HAP-1 (cell line): ENCODE results near the gene CNPY1.
"Not testable (repeated sequence)": the region's sequence is repeated elsewhere in the genome, so short reads cannot be mapped to it uniquely, and the experiment has no call there.

Source experiments
- DNase-seq, 2 experiments: peaks; one replicate each; pipeline ENCODE4 v3.0.0-alpha.2; 2016 to 2020; ENCODE audit warnings: low spot score in 2 of 2
- H3K27me3 ChIP-seq: fragments of 250-450 bp; sonication (Bioruptor Pico); 2 replicates; pipeline ENCODE4 v1.5.1; 2020; ENCODE audit warnings: low read depth, mild to moderate bottlenecking, moderate library complexity
- H3K36me3 ChIP-seq: fragments of 250-450 bp; sonication (Bioruptor Pico); replicated peaks from 2 replicates; pipeline ENCODE4 v1.5.1; 2020; ENCODE audit warnings: mild to moderate bottlenecking
- H3K4me1 ChIP-seq: fragments of 250-450 bp; sonication (Bioruptor Pico); 2 replicates; pipeline ENCODE4 v1.5.1; 2020; ENCODE audit warnings: mild to moderate bottlenecking
- H3K4me3 ChIP-seq: fragments of 250-450 bp; sonication (Bioruptor Pico); 2 replicates; pipeline ENCODE4 v1.5.1; 2020; ENCODE audit warnings: mild to moderate bottlenecking, moderate library complexity
- H3K9me3 ChIP-seq: fragments of 250-450 bp; sonication (Bioruptor Pico); 2 replicates; pipeline ENCODE4 v1.5.1; 2020; ENCODE audit warnings: mild to moderate bottlenecking, moderate library complexity
- in situ Hi-C: fragments of 300-500 bp; cut with MboI; formaldehyde crosslinking; loops from 3 replicates; pipeline ENCODE4 v1.14.3; 2020; ENCODE audit warnings: low sequenced_read_pairs, inconsistent platforms, mixed read lengths

Gene CNPY1

GRCh38 chr7:155546449-155546848 is at the start of gene CNPY1:
TSS of gene CNPY1 (minus strand) at chr7:155546559. CDS start at chr7:155545929, 630 bp downstream.
- H3K4me1 ChIP-seq, H3K36me3 ChIP-seq, H3K4me3 ChIP-seq, H3K9me3 ChIP-seq, H3K27me3 ChIP-seq, in situ Hi-C loops, DNase-seq: not testable (repeated sequence)

- Histone ChIP-seq H3K4me1 (no peaks in the 10 kb centered on the region), H3K36me3 (no peaks in the 10 kb centered on the region), H3K9me3 (no peaks in the 10 kb centered on the region), H3K27me3 (peaks cover 1% of the 10 kb centered on the region), H3K4me3 (no peak overlapping the region)
- DNase-seq = no peak
- in situ Hi-C loops = no loop called here
Measured at GRCh38 chr7:155594961-155595366, 48.6 kb upstream of the CNPY1 start.

DNA sequence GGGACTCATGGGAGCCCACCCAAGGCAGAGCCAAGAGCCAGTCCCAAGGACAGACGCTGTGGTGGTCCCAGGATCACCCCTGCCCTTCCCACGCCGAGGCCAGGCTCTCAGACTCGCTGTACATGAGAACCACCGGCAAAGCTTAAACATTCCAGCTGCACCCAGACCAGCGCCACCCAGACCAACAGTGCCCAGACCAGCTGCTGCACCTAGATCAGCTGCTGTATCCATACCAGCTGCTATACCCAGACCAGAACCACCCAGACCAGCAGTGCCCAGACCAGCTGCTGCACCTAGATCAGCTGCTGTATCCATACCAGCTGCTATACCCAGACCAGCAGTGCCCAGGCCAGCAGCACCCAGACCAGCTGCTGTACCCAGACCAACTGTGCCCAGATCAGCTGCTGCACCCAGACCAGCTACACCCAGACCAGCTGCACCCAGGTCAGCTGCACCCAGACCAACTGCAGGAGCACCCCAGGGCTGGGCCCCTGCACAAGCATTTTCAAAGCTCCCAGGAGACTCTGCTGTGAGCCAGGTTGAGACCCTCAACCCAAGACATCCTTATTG is 47.9 kb upstream of the CNPY1 start:
- no peak for DNase-seq
- H3K27me3 ChIP-seq = no peaks in the 10 kb centered on the region; the same call in 1 of the 2 replicates
- in situ Hi-C loops = no loop called here

GRCh38 chr7:155593461-155594162 is 47.3 kb upstream of the CNPY1 start:
- no peak overlapping the region for H3K4me3 ChIP-seq
- in situ Hi-C loops = no loop called here
- H3K9me3 ChIP-seq = no peaks in the 10 kb centered on the region
- no peaks in the 10 kb centered on the region for H3K36me3 ChIP-seq
- no peak for DNase-seq
- no peaks in the 10 kb centered on the region for H3K4me1 ChIP-seq
- no peaks in the 10 kb centered on the region; the same call in 1 of the 2 replicates for H3K27me3 ChIP-seq

More for the DNA sequence above, 47.9 kb upstream of the CNPY1 start:
- H3K4me1 ChIP-seq = no peaks in the 10 kb centered on the region
- H3K36me3 ChIP-seq = no peaks in the 10 kb centered on the region
- no peaks in the 10 kb centered on the region for H3K9me3 ChIP-seq
- no peak overlapping the region for H3K4me3 ChIP-seq

GRCh38 chr7:155591055-155591775 is 44.9 kb upstream of the CNPY1 start:
- Histone ChIP-seq H3K36me3 (no peaks in the 10 kb centered on the region), H3K27me3 (no peaks in the 10 kb centered on the region), H3K9me3 (no peaks in the 10 kb centered on the region), H3K4me1 (no peaks in the 10 kb centered on the region), H3K4me3 (no peak overlapping the region)
- in situ Hi-C loops = no loop called here
- DNase-seq = no peak

DNA sequence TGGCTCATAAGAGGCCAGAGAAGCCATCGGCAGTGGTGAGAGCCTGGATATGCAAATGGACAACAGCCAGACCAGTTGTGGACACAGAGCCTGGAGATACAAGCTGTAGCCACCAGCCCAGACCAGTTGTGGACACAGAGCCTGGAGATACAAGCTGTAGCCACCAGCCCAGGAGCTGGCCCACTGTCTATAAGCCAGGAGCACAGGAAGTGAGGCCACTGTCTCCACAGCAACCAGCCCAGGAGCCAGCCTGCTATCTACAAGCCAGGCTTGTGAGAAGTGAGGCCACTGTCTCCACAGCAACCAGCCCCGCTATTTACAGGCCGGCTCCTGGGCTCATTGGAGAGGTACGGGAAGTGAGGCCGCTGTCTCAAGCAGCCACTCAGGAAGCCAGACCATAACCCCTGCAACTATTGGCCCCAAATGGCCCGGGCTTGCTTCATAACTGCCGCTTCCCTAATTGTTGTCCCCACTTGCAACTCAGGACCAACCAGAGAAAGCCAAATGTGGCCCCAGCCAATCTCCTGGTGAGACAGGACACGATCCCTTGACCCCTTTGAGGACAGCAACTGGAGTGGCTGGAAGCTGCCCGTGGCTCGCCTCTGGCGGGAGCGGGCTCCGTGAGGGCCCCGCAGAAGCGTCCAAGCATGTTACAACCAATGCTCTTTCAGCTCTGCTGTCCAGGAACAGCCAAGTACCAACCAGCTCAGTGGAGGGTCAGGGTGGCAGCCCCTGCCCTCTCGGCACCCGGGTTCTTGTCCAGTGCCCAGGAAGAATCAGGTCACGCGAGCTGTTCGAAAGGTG is 44.1 kb upstream of the CNPY1 start:
- Histone ChIP-seq H3K4me1 (no peaks in the 10 kb centered on the region), H3K9me3 (no peaks in the 10 kb centered on the region), H3K27me3 (peaks cover 1% of the 10 kb centered on the region; the same call in 1 of the 2 replicates), H3K36me3 (no peaks in the 10 kb centered on the region), H3K4me3 (no peak overlapping the region)
- DNase-seq = no peak
- in situ Hi-C loops = no loop called here

DNA sequence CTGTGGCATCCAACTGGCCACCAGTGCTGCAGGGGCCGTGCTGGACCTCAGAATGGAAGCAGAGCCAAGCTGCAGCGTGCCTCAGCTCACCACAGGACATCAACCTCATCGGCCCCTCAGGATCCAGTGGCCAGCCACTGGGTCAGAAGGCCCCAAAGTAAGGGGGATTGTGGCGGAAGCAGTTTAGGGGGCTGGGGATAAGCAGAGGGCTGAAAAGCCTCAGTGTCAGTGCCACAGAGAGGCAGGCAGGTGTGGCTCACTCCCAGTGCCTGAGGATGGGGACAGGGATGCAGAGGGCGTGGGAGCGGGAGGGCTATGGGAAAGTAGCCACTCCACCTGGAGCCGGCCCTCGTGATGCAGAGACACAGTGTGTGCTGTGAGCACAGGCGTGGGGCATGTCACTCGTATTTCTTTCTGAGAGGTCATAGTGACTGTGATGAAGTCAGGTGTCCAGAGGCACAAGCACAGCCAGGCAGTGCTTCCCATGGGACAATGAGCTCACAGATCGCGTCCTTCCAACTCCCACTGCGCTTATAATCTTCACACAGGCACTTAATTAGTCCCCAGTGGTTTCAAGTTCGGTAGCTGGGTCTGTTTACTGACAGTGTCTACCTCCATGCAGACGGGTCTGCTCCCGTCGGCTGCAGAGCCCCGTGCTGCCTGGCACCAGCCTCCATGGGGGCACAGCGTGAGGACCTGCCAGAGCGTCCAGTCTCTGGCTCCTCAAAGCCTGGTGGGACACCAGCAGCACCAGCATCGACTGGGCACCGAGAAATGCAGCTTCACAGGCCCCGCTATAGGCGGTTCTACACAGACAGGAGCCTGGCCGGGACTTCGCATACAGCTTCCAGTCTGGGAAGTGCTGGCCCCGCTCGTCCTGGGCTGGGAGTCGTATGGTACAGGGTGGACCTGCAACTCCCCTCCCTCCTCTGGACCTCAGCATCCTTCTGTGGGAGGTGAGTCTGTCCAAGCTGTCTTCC is 42.9 kb upstream of the CNPY1 start:
- DNase-seq = no peak
- no peaks in the 10 kb centered on the region for H3K4me1 ChIP-seq
- in situ Hi-C loops = no loop called here
- H3K4me3 ChIP-seq = no peak overlapping the region
- H3K36me3 ChIP-seq = no peaks in the 10 kb centered on the region
- no peaks in the 10 kb centered on the region for H3K9me3 ChIP-seq
- H3K27me3 ChIP-seq = peaks cover 2% of the 10 kb centered on the region; the same call in 1 of the 2 replicates

DNA sequence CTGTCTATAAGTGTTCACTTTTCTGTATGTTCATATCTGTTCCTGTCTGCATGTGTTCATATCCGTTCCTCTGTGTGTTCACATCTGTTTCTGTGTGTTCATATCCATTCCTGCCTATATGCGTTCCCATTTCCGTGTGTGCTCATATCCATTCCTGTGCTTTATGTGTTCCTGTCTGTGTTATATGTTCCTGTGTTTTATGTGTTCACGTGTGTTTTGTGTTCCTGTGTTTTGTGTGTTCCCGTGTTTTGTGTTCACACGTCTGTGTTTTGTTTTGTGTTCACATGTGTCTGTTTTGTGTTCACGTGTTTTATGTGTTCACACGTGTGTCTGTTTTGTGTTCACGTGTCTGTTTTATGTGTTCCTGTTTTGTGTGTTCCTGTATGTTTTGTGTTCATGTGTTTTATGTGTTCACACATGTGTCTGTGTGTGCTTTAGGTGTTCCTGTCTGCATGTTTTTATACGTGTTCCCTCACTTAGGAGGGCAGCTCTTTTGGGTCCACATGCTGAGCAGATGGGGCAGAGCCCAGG is 42.2 kb upstream of the CNPY1 start:
- Histone ChIP-seq H3K4me3 (no peak overlapping the region), H3K27me3 (peaks cover 2% of the 10 kb centered on the region; the same call in 1 of the 2 replicates), H3K4me1 (no peaks in the 10 kb centered on the region), H3K36me3 (no peaks in the 10 kb centered on the region), H3K9me3 (no peaks in the 10 kb centered on the region)
- DNase-seq = no peak
- in situ Hi-C loops = no loop called here

DNA sequence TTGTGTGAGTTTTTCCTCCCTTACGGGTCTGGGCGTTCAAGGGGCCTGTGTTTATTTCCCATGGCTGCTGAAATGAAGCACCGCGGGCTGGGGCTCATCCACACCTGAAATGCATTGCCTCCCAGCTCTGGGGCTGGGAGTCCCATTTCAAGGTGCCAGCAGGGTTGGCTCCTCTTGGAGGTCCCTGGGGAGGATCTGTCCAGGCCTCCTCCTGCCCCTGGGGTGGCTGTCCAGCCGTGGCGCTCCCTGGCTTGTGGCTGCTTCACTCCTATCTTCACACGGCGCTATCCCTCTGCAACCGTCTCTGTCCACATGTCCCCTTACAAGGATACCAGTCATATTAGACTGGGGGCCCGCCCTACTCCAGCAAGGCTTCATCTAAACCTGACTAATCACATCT is 41.1 kb upstream of the CNPY1 start:
- H3K27me3 ChIP-seq = peaks cover 2% of the 10 kb centered on the region
- in situ Hi-C loops = no loop called here
- H3K9me3 ChIP-seq = no peaks in the 10 kb centered on the region
- DNase-seq = no peak
- H3K36me3 ChIP-seq = no peaks in the 10 kb centered on the region
- no peaks in the 10 kb centered on the region for H3K4me1 ChIP-seq
- H3K4me3 ChIP-seq = no peak overlapping the region

DNA sequence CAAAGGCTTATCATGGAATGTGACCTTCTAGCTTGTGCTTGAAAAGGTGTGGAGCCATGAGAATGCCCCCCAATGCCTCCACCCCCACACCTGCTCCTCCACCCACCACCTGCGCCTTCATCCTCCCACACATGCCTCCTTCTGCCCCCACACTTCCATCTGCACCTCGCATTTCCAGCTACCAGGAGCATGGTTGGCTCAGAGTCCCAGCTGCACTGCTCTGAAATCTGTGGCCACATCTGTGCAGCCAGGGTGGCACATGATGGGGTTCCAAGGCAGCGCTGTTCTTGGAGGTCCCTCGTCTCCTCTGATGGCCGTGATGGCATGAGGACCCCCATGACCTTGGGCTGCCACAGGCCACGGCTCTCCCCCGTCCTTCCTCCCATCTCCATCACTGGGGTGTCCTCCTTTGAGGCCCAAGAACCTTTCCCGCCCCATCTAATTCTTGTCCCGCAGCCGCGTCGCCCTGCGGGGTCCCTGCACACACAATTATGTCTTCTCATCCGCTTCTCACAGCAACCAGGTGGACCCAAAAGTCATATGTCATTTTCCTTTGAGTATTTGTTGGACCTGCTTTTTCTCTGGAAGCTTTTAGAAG is 40.6 kb upstream of the CNPY1 start:
- H3K4me3 ChIP-seq = no peak overlapping the region
- H3K27me3 ChIP-seq = peaks cover 2% of the 10 kb centered on the region
- no peak for DNase-seq
- in situ Hi-C loops = no loop called here
- H3K9me3 ChIP-seq = no peaks in the 10 kb centered on the region
- H3K36me3 ChIP-seq = no peaks in the 10 kb centered on the region
- no peaks in the 10 kb centered on the region for H3K4me1 ChIP-seq

DNA sequence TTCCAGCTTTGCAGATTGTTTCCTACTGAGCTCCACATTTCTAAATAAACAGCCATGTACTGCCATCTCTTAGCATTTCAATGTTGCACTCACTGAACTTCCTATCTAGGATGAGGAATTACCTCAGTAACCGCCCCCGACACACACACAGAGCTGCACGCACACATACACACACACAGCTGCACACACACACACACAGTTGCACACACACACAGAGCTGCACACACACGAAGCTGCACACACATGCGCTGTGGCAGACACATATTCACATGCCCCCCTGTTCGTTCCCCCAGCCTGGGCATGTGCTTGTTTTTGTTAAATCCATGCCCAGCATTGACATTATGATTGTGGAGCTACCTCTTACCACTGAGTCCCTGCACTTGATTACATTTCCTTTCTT is 39.6 kb upstream of the CNPY1 start:
- no peaks in the 10 kb centered on the region for H3K9me3 ChIP-seq
- H3K4me3 ChIP-seq = no peak overlapping the region
- DNase-seq = no peak
- no peaks in the 10 kb centered on the region for H3K4me1 ChIP-seq
- peaks cover 2% of the 10 kb centered on the region for H3K27me3 ChIP-seq
- in situ Hi-C loops = no loop called here
- no peaks in the 10 kb centered on the region for H3K36me3 ChIP-seq

DNA sequence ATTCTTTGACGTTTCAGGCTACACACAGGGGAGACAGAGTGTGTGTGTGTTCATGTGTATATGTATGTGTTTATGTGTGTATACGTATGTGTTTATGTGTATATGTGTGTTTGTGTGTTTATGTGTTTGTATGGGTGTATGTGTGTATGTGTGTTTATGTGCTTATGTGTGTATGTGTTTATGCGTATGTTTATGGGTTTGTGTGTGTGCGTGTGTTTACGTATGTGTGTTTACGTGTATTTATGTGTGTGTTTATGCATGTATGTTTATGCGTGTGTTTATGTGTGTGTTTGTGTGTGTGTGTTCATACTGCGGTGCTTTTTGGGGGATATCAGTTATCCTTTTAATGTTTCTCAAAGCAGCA is 39.2 kb upstream of the CNPY1 start:
- H3K9me3 ChIP-seq = no peaks in the 10 kb centered on the region
- H3K36me3 ChIP-seq = no peaks in the 10 kb centered on the region
- in situ Hi-C loops = no loop called here
- H3K4me1 ChIP-seq = no peaks in the 10 kb centered on the region
- H3K4me3 ChIP-seq = no peak overlapping the region
- peaks cover 2% of the 10 kb centered on the region for H3K27me3 ChIP-seq
- DNase-seq = no peak
